ENCODE data around the gene PITPNC1.
A peak's percentile ranks its signal among the peaks of the same experiment; 100 is the strongest.
"Not testable (repeated sequence)": the region's sequence is repeated elsewhere in the genome, so short reads cannot be mapped to it uniquely, and the experiment has no call there.

Gene PITPNC1

GRCh38 chr17:67376737-67377487, at the start of gene PITPNC1:
PITPNC1 (plus strand) TSS chr17:67377281.
- DNase-seq: peak; percentile 92

DNA sequence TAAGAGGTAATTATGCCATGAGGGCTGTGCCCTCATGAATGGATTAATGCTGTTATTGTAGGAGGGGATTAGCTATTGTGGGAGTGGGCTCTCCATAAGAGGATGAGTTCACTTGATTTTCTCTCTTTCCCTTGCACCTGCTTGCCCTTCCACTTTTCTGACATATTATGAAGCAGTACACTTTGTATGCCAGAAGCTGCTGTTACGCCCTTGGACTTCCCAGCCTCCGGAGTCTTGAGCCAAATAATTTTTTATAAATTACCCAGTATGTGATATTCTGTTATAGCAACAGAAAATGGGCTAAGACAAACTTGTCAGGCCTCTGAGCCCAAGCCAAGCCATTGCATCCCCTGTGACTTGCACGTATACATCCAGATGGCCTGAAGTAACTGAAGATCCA, 49.1 kb upstream of the PITPNC1 start:
- DNase-seq: no peak

DNA sequence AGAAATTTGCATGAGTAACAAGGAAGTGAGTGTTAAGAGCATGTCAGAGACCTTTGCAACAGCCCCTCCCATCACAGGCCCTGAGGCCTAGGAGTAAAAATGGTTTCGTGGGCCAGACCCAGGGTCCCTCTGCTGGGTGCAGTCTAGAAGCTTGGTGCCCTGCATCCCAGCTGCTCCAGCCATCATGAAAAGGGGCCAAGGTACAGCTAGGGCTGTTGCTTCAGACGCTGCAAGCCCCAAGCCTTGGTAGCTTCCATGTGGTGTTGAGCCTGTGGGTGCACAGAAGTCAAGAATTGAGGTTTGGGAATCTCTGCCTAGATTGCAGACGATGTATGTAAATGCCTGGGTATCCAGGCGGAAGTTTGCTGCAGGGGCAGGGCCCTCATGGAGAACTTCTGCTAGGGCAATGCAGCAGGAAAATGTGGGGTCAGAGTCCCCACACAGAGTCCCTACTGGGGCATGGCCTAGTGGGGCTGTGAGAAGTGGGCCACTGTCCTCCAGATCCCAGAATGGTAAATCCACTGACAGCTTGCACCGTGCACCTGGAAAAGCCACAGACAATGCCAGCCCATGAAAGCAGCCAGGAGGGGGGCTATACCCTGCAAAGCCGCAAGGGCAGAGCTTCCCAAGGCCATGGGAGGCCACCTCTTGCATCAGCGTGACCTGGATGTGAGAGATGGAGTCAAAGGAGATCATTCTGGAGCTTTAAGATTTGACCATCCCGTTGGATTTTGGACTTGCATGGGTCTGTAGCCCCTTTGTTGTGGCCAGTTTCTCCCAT, 45.5 kb upstream of the PITPNC1 start:
- DNase-seq: not testable (repeated sequence)

- DNase-seq: not testable (repeated sequence)
Measured at GRCh38 chr17:67332162-67332508, 44.9 kb upstream of the PITPNC1 start.

GRCh38 chr17:67335245-67335835, 41.7 kb upstream of the PITPNC1 start:
- no peak for DNase-seq

DNA sequence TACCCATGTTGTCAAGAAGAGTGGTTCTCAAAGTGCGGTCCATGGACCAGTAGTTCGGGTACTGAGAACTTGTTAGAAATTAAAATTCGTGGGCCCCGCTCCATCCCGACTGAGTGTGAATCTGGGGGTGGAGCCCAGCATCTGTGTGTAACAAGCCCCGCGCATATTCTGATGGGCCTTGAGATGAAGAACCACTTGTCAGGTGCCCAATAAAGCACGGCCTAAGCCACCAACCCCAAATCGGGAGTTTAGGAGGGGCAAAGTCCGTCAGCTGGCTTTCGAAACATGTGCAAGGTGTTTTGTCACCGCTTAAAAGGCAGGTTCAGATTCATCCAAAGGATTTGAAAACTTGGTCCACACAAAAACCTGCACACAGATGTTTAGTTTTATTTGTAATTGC, 40.2 kb upstream of the PITPNC1 start:
- no peak for DNase-seq

GRCh38 chr17:67338353-67338752, 38.7 kb upstream of the PITPNC1 start:
- not testable (repeated sequence) for DNase-seq

DNA sequence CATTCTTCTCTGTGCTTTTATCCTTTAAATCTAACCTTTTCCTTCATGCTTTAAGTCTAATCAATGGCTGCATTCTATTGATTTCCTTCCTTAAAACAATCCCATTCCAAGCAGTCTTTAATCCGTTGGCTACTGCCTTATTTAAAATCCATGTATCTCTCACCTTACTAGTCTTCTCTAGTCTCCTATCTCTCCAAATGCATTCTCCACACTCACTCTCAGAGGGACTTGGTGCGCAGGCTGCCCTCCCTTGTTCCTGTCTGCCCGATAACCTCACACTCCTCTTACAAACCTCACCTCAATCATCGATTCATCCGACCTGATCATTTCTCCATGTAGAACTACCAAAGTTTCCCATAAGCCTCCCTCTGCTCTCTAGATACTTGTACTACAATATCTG, 33.8 kb upstream of the PITPNC1 start:
- no peak for DNase-seq

DNA sequence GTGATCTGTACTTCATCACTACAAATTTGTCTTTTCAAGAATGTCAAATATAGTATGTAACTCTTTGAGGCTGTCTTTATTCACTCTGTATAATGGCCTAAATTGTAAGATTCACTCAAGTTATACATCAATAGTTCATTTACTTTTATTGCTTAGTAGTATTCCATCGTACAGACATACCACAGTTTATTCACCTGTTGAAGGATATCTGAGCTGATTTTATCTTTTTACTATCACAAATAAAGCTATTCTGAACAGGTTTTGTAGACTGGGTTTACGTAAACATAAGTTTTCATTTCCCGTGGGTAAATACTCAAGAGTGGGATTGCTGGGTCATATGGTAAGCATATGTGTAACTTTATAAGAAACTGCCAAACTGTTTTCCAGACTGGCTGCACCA, 29.3 kb upstream of the PITPNC1 start:
- no peak for DNase-seq

- DNase-seq: no peak
Measured at GRCh38 chr17:67349420-67349819, 27.7 kb upstream of the PITPNC1 start.

GRCh38 chr17:67353161-67353560, 23.9 kb upstream of the PITPNC1 start:
- DNase-seq: no peak

DNA sequence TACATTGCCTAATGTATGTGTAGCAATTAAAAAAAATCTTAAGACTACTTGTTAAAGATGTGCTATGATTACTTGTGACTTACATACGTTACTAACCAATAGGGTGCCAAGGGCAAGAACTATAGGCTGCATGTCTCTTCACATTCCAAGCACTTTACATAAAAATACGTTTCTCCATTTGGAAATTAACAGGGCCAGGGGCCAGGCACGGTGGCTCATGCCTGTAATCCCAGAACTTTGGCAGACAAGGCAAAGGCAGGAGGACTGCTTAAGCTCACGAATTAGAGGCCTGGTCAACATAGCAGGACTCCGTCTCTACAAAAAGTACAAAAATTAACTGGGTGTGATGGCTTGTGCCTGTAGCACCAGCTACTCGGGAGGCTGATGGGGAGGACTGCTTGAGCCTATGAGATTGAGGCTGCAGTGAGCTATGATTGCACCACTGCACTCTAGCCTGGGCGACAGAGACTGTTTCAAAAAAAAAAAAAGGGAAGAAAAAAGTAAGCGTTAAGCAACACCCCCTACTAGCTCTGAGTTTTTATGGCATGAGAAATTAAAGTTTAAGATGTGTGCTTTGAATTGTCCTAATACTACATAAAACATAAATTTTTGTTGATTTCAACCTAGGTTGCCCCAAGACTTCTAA, 23.0 kb upstream of the PITPNC1 start:
- DNase-seq: no peak

DNA sequence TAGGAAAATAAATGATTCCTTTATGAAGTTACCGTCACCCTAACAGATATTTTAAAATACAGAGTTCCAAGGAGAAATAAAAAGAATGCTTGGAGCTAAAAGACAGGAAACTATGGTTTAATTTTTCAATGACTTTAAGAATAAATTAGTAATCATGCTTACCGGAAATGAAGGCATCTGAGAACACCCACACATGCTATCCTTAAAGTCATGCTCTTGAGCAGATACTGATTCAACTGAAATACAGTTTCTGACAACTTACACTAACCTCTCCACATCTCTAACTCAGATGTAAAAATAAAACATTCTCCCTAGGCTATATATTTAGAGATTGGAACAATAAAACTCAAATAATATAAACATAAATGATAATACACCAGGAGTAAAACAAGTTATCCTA, 18.5 kb upstream of the PITPNC1 start:
- DNase-seq: no peak

- DNase-seq: peak; percentile 60
Measured at GRCh38 chr17:67359960-67360791, 16.9 kb upstream of the PITPNC1 start.

- DNase-seq: no peak
Measured at GRCh38 chr17:67360880-67361279, 16.2 kb upstream of the PITPNC1 start.

- no peak for DNase-seq
Measured at GRCh38 chr17:67362173-67362572, 14.9 kb upstream of the PITPNC1 start.

DNA sequence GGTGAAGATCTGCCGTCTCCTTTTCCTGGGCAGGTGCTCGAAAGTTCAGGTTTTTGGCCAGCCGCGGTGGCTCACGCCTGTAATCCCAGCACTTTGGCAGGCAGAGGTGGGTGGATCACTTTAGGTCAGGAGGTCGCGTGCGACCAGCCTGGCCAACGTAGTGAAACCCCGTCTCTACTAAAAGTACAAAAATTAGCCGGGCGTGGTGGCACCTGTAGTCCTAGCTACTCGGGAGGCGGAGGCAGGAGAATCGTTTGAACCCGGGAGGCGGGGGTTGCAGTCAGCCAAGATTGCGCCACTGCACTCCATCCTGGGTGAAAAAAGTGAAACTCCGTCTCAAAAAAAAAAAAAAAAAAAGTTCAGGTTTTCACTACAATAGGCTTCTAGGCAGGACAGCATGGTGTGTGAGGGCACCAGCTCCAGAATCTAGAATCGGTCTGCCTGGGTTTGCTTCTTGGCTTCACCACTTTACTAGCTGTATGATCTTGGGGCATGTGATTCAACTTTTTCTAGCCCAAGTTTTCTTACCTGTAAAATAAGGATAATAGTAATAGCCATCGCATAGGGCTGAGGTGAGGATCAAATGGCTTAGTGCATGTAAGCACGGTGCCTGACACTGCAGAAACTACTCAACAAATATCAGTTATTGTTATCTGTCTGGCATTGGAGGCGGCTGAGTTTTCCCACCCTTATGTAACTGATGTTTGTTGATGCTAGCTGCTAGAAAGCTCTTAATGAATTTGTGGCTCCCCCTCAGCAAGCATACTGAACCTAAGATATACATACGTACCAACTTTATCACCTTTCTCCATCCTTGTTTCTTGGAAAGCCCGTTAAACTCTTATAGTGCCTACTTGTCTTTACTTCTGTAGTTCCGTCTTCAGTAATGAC, 12.0 kb upstream of the PITPNC1 start:
- peak; percentile 48 for DNase-seq

GRCh38 chr17:67365738-67366192, 11.3 kb upstream of the PITPNC1 start:
- DNase-seq: peak; percentile 60

GRCh38 chr17:67366193-67367157, 10.6 kb upstream of the PITPNC1 start, which contains the start of gene PSMD12:
PSMD12 (minus strand) TSS chr17:67366577; CDS start chr17:67366519, 58 bp downstream.
- peak; percentile 97 for DNase-seq

DNA sequence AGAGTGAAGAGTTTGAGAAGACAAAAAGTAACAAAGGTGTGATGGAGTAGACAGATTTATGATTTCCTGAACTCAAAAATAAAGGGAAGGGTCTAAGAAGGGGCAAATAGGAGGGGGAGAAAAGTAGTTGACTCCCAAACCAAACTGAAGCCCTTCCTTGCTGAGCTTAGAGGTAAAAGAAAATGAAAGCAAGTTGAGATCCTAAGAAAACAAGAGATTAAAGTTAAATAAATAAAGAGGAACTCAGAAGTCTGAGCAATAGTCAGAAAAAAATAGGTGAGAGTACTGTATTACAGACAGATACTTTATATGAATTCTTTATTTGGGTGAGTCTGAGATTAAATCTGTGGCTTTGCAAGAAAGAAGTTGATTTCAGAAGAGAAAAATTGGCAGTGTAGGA, 7.4 kb upstream of the PITPNC1 start:
- DNase-seq: no peak

All from activated CD8-positive, alpha-beta memory T cell treated with anti-CD3 and anti-CD28 coated beads, Interleukin-2, amount 50 U/mL, for 48 hours (primary cell).